GM18870 (cell line): Measurements from ENCODE around the gene STARD4.
A peak's percentile ranks its signal among the peaks of the same experiment; 100 is the strongest.

Experiments used
- ATAC-seq: cut with Tn5 transposase; IDR thresholded peaks from one replicate; pipeline ENCODE4 v1.9.1; 2021; ENCODE audit warnings: moderate library complexity; ENCODE audit not compliant: unreplicated experiment

STARD4 gene

GRCh38 chr5:111512375-111513130 lies at the start of gene STARD4:
Gene STARD4, minus strand, starts transcription at chr5:111512535. Its CDS starts 5,102 bp downstream, at chr5:111507433.
- peak; percentile 94 for ATAC-seq

GRCh38 chr5:111559680-111560079 lies 47.3 kb upstream of the STARD4 start:
- ATAC-seq = no peak

DNA sequence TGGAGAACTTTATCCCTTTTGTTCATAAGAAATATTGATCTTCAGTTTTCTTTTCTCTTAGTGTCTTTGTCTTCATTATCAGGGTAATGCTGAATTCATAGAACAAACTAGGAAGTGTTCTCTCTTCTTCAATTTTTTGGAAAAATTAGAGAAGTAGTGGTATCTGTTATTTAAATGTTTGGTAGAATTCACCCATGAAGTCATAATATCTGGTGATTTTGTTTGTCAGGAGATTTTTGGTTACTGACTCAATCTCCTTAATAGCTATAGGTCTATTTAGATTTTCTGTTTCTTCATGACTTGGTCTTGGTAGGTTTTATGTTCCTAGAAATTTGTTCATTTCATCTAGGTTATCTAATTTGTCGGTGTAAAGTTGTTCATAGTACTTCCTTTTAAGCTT lies 45.4 kb upstream of the STARD4 start:
- ATAC-seq = no peak

GRCh38 chr5:111557111-111557510 lies 44.8 kb upstream of the STARD4 start:
- no peak for ATAC-seq

GRCh38 chr5:111556501-111556900 lies 44.2 kb upstream of the STARD4 start:
- ATAC-seq = no peak

- no peak for ATAC-seq
Measured at GRCh38 chr5:111555760-111556159, 43.4 kb upstream of the STARD4 start.

DNA sequence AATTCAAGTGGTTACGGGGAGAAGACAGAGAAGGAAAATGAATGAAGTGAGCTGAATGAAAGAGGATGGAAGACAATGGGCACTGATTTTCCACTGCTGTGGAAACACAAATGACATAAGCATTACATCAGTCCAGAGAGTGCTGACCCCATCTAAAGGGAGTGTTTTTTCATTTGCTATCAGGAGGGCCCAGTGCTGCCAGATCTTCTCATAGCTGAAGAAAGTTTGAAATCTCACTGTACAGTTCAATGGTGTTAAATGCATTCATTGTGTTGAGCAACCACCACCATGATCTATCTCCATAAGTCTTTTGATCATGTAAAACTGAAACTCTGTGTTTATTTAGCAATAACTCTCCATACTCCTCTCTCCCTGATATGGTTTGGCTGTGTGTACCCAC lies 41.5 kb upstream of the STARD4 start:
- no peak for ATAC-seq

- ATAC-seq = no peak
Measured at GRCh38 chr5:111552896-111553295, 40.6 kb upstream of the STARD4 start.

GRCh38 chr5:111552492-111552891 lies 40.2 kb upstream of the STARD4 start:
- ATAC-seq = no peak

DNA sequence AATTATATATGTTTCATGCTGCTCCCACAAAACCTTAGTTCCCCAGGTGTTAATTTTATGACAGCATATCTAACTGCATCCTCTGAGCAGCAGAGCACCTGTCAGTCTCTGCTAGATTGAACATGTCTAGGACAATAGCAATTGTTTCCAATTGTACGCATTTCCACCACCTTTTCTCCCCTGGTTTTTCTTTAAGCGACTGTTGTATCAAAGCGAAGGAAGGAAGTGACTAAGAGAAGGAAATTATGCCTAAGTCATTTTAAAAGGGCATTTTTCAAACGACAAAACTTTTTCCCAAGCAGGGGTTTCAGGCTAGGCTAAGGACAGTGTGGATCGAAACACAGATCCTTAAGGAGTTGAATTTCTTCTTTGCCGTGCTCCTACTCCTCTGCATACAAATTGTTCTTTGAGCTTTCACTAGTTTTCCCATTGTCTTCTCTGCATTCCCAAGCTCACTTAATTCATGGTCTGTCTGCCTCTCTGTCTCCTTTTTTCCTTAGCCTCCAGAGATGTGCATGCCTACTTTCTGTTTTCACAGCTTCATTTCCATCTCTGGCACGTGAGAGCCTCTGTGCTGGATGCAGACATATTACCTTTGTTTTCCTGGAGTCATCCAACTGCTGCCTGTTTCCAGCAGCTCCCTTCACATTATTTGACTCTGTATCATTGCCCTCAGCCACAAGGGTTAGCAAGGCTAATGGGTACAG lies 39.4 kb upstream of the STARD4 start:
- ATAC-seq = no peak

GRCh38 chr5:111551161-111551560 lies 38.8 kb upstream of the STARD4 start:
- ATAC-seq = no peak

DNA sequence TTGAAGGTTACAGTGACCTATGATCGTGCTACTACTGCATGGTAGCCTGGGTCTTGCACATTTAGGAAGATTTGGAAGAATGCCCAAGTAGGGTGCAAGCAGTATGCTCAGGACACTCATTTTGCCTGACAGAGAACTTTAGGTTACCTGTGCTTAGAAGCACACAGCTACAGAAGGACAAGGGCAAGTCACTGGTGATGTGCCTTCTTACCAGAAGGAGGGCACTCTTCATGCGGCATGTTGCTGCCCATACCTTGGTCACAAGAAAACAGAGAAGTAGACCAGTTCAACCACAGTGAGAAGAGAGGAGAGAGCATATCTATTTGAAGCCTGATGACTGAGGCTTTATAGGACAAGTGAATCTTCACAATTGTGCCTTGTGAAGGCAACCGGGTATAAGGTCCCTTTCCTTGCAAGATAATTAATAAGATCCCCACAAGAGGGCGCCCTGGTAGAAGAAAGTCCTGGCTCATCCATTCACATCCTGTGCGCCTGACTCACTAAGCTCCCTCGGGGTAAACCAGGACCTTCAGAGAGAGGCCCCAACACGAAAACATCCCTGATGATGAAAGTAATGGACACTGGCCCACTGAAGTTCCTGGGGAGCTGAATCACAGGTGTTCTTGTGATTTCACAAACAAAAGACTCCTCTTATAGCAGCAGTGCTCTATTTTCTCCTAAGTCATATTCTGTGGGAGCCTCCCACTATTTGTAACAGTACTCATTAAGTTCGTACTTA lies 38.1 kb upstream of the STARD4 start:
- peak; percentile 85 for ATAC-seq

DNA sequence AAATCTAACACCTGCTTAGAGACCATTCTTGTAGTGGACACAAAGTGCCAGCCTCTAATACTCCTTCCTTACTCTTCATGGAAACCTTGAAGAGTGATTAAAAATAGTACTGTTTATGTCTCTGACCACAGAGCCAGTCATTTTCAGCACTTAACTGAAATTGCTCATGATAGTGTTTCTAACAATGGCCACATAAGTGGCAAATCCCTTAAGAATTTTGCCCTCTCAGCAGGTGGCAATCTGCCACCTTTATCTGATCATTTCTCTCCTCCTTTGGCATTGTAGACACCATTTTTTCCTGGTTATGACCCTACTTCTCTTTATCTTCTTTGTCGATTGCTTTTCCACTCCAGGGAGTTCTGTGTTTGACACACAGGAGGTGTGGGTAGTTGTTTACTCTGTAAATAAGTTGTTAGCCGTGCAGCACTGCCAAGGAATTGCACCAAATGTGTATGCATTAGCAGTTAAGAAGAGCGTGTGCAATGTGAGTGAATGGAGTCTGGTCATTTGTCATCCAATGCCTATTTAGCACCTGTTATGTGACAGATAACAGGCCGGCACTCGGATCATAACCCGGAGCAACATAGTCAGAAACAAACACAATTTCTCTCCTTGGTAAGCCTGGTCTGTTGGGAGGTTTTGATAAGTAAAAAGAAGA lies 36.8 kb upstream of the STARD4 start:
- ATAC-seq = no peak

DNA sequence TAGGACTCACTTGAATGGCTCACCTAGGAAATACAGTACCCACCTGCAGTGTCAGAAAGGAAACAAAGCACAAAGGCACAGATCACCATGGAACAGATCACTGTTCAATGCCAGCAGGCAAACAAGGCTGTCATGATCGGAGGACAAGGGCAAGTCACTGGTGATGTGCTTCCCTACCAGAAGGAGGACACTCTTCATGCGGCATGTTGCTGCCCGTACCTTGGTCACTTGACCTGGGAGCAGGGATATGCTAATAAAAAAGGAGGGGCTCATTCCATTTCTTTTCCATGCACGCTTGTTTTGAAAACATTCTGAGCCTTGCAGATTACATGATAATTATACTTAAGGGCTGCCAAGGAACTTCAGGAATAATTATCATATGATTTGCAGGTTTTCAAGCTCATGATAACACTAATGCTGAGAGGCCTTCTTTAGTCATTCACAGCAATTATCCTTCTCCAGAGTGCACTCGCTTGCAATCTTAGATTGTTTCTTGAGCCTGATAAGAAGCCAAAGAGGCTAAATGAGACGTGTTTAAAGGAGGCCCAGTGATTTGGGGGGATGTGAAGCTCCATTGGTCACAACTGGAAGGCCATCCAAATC lies 36.1 kb upstream of the STARD4 start:
- ATAC-seq = no peak

GRCh38 chr5:111545031-111545430 lies 32.7 kb upstream of the STARD4 start:
- ATAC-seq = no peak

GRCh38 chr5:111537141-111538024 lies 25.0 kb upstream of the STARD4 start:
- ATAC-seq = no peak

DNA sequence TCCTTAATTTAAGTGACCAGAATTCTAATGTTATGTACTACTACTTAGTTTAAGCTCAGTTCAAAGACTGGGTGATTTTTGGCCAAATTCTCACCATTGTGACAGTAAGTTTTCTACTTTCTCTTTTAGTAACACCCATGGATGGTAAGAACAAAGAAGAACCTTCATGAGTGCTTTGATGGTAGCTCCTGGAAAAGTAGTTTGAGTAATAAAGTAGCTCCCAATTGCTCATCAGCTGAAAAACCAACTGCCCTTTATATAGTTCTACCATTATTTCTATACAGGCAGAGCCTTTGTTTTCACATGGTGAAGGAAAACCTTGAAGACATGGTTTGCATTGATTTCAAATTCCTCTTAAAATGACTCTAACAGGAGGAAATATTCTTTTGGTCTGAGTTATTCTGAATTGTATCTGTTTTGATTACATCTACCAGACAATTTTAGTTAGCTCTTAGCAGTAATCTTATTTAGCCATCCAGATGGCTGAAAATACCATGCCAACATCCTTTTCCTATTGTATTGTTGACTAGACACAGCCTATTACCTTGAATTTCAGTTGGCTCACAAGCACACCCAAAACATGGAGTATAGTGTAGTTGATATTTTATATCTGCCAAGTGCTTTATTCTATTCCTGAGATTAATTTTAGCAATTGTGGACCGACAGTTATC lies 23.7 kb upstream of the STARD4 start:
- no peak for ATAC-seq

DNA sequence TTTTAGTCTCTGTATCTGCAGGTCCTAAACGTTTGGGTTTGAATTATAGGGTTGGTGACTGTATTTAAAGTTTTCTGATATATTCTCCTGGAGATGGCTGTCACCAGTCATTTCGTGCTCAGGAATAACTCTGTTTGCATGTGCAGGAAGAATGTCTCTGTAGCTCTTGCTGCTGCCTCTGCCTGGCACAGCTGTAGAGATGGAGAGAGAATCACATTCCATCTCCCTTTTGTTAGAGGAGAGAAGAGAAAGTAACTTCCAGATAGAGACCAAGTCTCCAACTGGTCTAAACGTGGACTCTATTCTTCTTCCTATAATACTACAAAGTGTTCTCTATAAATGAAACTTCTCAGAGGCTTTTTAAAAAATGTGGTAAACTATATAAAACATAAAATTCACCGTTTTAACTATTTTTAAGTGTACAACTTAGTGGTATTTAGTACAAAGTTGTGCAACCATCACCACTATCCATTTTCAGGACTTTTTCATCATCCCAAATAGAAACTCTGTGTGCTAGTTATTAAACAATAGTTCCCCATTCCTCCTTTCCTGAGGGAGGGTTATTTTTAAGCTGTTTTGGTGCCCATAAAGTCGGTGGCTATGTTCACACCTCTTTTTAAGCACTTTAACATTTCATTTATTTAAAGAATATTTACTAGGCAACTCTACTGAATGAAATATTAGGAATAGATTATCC lies 20.7 kb upstream of the STARD4 start:
- no peak for ATAC-seq

GRCh38 chr5:111530298-111530740 lies 18.0 kb upstream of the STARD4 start:
- peak; percentile 91 for ATAC-seq
